Tibial nerve (tissue), 4 donors: ENCODE measurements around the gene HESX1. TPM values are rescaled to one million over a fixed set of nuclear protein-coding genes. Genes with fewer than 3 reads are reported as not detected.

Experiments
- DNase-seq, 2 donors: peaks; one replicate each; pipeline ENCODE4 v3.0.0-alpha.2; 2019; ENCODE audit warnings: low spot score in 2 of 2
- H3K27ac ChIP-seq, 4 donors: fragments of 200-600 bp; sonication (generic) in 3 of 4; one replicate each; pipeline ENCODE4 v1.5.1; 2017 to 2019; ENCODE audit warnings: mild to moderate bottlenecking in 1 of 4
- H3K27me3 ChIP-seq, 2 donors: fragments of 200-600 bp; sonication (generic) in 1 of 2; one replicate each; pipeline versions ENCODE4 v1.5.1 to v1.6.0; 2017 to 2019
- H3K36me3 ChIP-seq, 3 donors: fragments of 200-600 bp; sonication (generic); one replicate each; pipeline ENCODE4 v1.5.1; 2018 to 2019
- H3K4me1 ChIP-seq, 4 donors: fragments of 200-600 bp; sonication (generic) in 3 of 4; one replicate each; pipeline ENCODE4 v1.5.1; 2017 to 2019
- H3K4me3 ChIP-seq, 4 donors: fragments of 200-600 bp; sonication (generic) in 3 of 4; one replicate each; pipeline ENCODE4 v1.5.1; 2017 to 2019; ENCODE audit warnings: mild to moderate bottlenecking in 1 of 4, moderate library complexity in 1 of 4
- H3K9me3 ChIP-seq, 4 donors: fragments of 200-600 bp; sonication (generic) in 3 of 4; one replicate each; pipeline ENCODE4 v1.5.1; 2017 to 2019
- CTCF ChIP-seq, 5 experiments: fragments of 200-600 bp in 3 of 5; fragments of 450-650 bp in 2 of 5; sonication (generic) in 3 of 5; IDR thresholded peaks; one replicate each; pipeline ENCODE4 v1.5.1; 2016 to 2019; ENCODE audit warnings: antibody characterized with exemption in 5 of 5, mild to moderate bottlenecking in 3 of 5, moderate library complexity in 2 of 5
- EP300 ChIP-seq, 2 donors: sonication (generic); formaldehyde crosslinking; IDR thresholded peaks; one replicate each; pipeline ENCODE4 v1.6.1; 2017; ENCODE audit warnings: antibody characterized with exemption in 2 of 2, mild to moderate bottlenecking in 1 of 2
- POLR2A ChIP-seq, 2 donors: fragments of 450-650 bp; IDR thresholded peaks; one replicate each; pipeline ENCODE4 v1.6.1; 2017; ENCODE audit warnings: antibody characterized with exemption in 2 of 2, mild to moderate bottlenecking in 2 of 2, moderate library complexity in 2 of 2
- WGBS, 2 donors: methylation state at CpG; one replicate each; pipeline ENCODE4 v1.1.5; 2018; 5-methylcytosine and 5-hydroxymethylcytosine counted together
- total RNA-seq, 4 donors: library from RNA; depleted of rRNA; stranded (reverse); fragments of >200 nt; gene quantifications; one replicate each; pipeline ENCODE4 v1.1.0, GENCODE V29; 2016

Gene HESX1
- total RNA-seq, 4 donors from 2014 or later, result 1.1 to 3.6 TPM; not detected in 2

DNA sequence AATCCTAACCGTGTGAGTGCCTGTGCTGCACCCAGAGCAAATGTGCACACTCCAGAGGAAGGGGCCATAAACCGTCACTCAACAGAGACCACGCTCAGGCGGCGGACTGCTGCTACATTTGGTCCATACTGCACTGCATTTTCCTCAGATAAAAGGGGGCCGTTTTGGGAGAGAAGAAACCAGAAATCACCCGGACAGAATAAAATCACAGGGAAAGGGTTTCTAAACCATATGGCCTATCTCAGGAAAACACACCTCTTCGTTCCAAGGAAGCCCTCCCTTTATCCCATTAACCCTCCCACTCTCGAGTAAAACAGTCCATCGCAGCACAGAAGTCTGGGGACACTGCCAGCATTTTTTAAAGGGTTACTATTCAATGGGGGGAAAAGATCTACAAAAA is 42.2 kb downstream of the HESX1 start:
- H3K4me3 ChIP-seq, result no peak overlapping the region
- no peak overlapping the region for H3K27ac ChIP-seq
- H3K27me3 ChIP-seq, result no peaks in the 10 kb centered on the region
- TF ChIP-seq CTCF (IDR thresholded peaks at IDR 0.05), result no peak
- TF ChIP-seq EP300 (IDR thresholded peaks at IDR 0.05), result no peak
- no peak for TF ChIP-seq POLR2A (IDR thresholded peaks at IDR 0.05)
- no peaks in the 10 kb centered on the region for H3K36me3 ChIP-seq
- no peak for DNase-seq
- 53 to 59% methylated on average over 10 of the region's 10 CpGs for WGBS, 2 donors
- H3K9me3 ChIP-seq, result no peaks in the 10 kb centered on the region
- H3K4me1 ChIP-seq, result peaks cover 0 to 61% (median 12%) of the 10 kb centered on the region in 4 donors

- Histone ChIP-seq H3K4me3 (no peak overlapping the region), H3K36me3 (no peaks in the 10 kb centered on the region), H3K27ac (no peak overlapping the region), H3K27me3 (no peaks in the 10 kb centered on the region), H3K4me1 (peaks cover 0 to 59% (median 17%) of the 10 kb centered on the region in 4 donors), H3K9me3 (no peaks in the 10 kb centered on the region)
- DNase-seq, result no peak
- TF ChIP-seq POLR2A (IDR thresholded peaks at IDR 0.05) (no peak), CTCF (IDR thresholded peaks at IDR 0.05) (no peak), EP300 (IDR thresholded peaks at IDR 0.05) (no peak)
- WGBS, 2 donors, result 79 to 86% methylated on average over 3 of the region's 3 CpGs
These were observed 44.5 kb downstream of the HESX1 start for GRCh38 chr3:57155310-57155643.

- DNase-seq, result no peak
- no peak overlapping the region for H3K27ac ChIP-seq
- H3K4me1 ChIP-seq, result peaks cover 0 to 57% (median 13%) of the 10 kb centered on the region in 4 donors
These were observed 45.1 kb downstream of the HESX1 start for GRCh38 chr3:57154470-57155309.

GRCh38 chr3:57152151-57153143 is 47.3 kb downstream of the HESX1 start:
- DNase-seq, result no peak
- peak in 3 of 5 experiments; percentile 11 to 38 (median 28) for TF ChIP-seq CTCF (IDR thresholded peaks at IDR 0.05)
- TF ChIP-seq EP300 (IDR thresholded peaks at IDR 0.05), result no peak
- no peaks in the 10 kb centered on the region for H3K27me3 ChIP-seq
- H3K4me1 ChIP-seq, result peaks cover 0 to 44% (median 13%) of the 10 kb centered on the region in 4 donors
- H3K4me3 ChIP-seq, result peak overlapping the region in 1 of 4 donors; percentile 35
- H3K36me3 ChIP-seq, result no peaks in the 10 kb centered on the region
- no peaks in the 10 kb centered on the region for H3K9me3 ChIP-seq
- 35% methylated on average over 17 to 19 of the region's 19 CpGs for WGBS, 2 donors
- peak overlapping the region in 3 of 4 donors; percentile 45 to 78 (median 70) for H3K27ac ChIP-seq

More at GRCh38 chr3:57154470-57155309, 45.1 kb downstream of the HESX1 start:
- H3K36me3 ChIP-seq, result no peaks in the 10 kb centered on the region
- H3K9me3 ChIP-seq, result no peaks in the 10 kb centered on the region
- WGBS, 2 donors, result 58 to 60% methylated on average over 15 of the region's 15 CpGs
- H3K27me3 ChIP-seq, result no peaks in the 10 kb centered on the region
- TF ChIP-seq CTCF (IDR thresholded peaks at IDR 0.05) (no peak), POLR2A (IDR thresholded peaks at IDR 0.05) (no peak), EP300 (IDR thresholded peaks at IDR 0.05) (no peak)
- no peak overlapping the region for H3K4me3 ChIP-seq
